Measurements from ENCODE around the gene COX4I1. TPM values are rescaled to one million over a fixed set of nuclear protein-coding genes. Genes with fewer than 3 reads are reported as not detected.

The COX4I1 gene
- total and polyA plus RNA-seq, 10 of the 15 experiments (the other 5 are each of a cell fraction or from before 2014, with no cell fraction given), result 480 to 1,889 (median 872) TPM

DNA sequence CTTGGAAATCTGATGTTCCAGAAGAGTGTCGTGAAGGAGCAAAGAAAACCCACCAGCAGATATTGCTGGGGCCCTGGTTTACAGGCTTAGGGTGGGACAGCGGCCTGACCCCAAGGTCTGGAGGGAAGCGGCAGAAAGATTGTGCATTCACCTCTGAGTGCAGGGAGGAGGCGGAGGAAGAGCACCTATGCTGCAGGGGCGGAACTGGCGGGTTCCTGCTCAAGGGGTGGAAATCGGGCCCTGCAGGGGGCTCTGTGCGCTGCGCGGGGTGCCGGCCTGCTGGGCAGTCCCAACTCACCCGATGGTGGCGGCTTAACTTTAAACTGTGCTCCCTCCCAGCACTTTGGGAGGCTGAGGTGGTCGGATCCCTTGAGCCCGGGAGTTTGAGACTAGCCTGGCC lies 47.5 kb downstream of the COX4I1 start:
- no peaks in the 10 kb centered on the region; the same call in 2 of the 3 replicates for H3K9me3 ChIP-seq (replicated peaks; ENCODE audit: control insufficient read depth, insufficient read depth, low read length)
- H3K27me3 ChIP-seq (replicated peaks in 1 of 2; ENCODE audit: control insufficient read depth in 2 of 2, insufficient read depth in 2 of 2, low read length in 1 of 2), result no peaks in the 10 kb centered on the region
- in situ Hi-C loops (cut with MboI), result no loop called here
- TF ChIP-seq TBL1XR1 (IDR thresholded peaks at IDR 0.05; ENCODE audit: low read depth, low read length) (no peak), TCF3 (IDR thresholded peaks at IDR 0.05; ENCODE audit: borderline replicate concordance, insufficient read depth, low read depth, low read length) (no peak), ZNF622 (IDR thresholded peaks at IDR 0.05) (no peak), SREBF2 (IDR thresholded peaks at IDR 0.05; ENCODE audit: low read length) (no peak), TARDBP (IDR thresholded peaks at IDR 0.05; ENCODE audit: borderline replicate concordance) (no peak)
- BruUV-seq (replicated peaks), result no TSS peak
- H3K4me2 ChIP-seq (ENCODE audit: control insufficient read depth, insufficient read depth), result no peak overlapping the region
- no peaks in the 10 kb centered on the region for H3K79me2 ChIP-seq (ENCODE audit: control insufficient read depth, insufficient read depth, low read length)
- POLR2A ChIA-PET, result no interaction called here
- WGBS (ENCODE audit: insufficient coverage, insufficient replicate concordance, low lambda C conversion rate, missing lambda C conversion rate), result 74% methylated on average over 15 of the region's 15 CpGs
- no peaks in the 10 kb centered on the region for H3K36me3 ChIP-seq (ENCODE audit: control insufficient read depth in 2 of 2, insufficient read depth in 2 of 2, low read length in 1 of 2)
- no peak for ATAC-seq
- H3K27ac ChIP-seq (ENCODE audit: control insufficient read depth, insufficient read depth), result no peak overlapping the region
- no peak overlapping the region for H2AFZ ChIP-seq (ENCODE audit: control insufficient read depth, low read depth, low read length)
- DNase-seq (ENCODE audit: low read depth, low spot score), result no peak
- RAD21 ChIA-PET (ENCODE audit: unreplicated experiment), result no interaction called here
- CTCF ChIA-PET, result no interaction called here
- no peak overlapping the region for H3K4me3 ChIP-seq
- intact Hi-C loops (cut with micrococcal nuclease; ENCODE audit: unreplicated experiment), result no loop called here
- peaks cover 7% of the 10 kb centered on the region for H3K4me1 ChIP-seq (ENCODE audit: control insufficient read depth, insufficient read depth, low read length)
- H4K20me1 ChIP-seq (ENCODE audit: control insufficient read depth, insufficient read depth), result no peaks in the 10 kb centered on the region
- SMC1A ChIA-PET (ENCODE audit: uncharacterized antibody, unreplicated experiment), result no interaction called here
- no peak for FAIRE-seq
- H3K9ac ChIP-seq (ENCODE audit: control insufficient read depth, insufficient read depth, low read length), result no peak overlapping the region

DNA sequence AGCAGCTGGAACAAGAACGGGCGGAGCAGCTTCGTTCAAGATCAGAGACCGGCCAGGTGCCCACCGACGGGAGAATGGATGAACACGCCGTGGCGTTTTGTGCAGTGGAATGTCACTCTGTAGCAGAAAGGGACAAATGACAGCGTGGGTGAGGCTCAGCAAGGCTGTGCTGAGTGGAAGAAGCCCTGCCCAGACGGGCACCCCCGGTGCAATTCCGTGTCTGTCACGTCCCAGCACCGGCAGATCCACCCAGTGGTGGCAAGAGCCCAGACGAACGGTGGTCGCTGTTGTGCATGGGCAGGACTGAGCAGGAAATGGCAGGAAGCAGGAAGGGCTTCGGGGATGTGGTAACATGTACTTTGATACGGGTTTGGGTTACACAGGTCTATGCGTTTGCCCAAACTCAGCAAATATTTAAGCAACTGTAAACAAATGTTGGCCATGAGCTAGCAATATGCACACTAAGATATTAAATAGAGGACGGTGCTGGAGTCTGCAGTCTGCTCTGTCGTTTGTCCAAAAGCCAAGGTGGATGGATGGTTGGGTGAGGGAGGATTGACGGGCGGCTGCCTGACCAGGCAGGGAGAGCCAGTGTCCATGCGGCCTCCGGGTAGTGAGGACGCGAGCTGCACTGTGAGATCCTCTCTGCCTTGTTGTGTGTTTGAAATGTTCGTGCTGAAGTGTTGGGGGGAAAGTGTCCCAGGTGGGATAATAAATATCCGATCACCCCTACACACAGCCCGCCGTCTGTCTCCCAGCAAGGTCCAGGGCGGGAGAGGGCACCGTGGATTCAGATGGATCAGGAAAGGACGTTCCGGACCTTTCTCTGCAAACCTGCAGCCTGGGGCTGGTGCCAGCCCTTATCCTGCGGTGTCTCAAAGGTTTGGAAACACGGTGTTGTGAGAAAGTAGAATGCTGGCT lies 48.4 kb downstream of the COX4I1 start:
- Histone ChIP-seq H3K27ac (ENCODE audit: control insufficient read depth, insufficient read depth) (no peak overlapping the region), H3K9me3 (replicated peaks; ENCODE audit: control insufficient read depth, insufficient read depth, low read length) (no peaks in the 10 kb centered on the region; the same call in 2 of the 3 replicates), H4K20me1 (ENCODE audit: control insufficient read depth, insufficient read depth) (no peaks in the 10 kb centered on the region), H3K27me3 (replicated peaks in 1 of 2; ENCODE audit: control insufficient read depth in 2 of 2, insufficient read depth in 2 of 2, low read length in 1 of 2) (no peaks in the 10 kb centered on the region), H3K36me3 (ENCODE audit: control insufficient read depth in 2 of 2, insufficient read depth in 2 of 2, low read length in 1 of 2) (no peaks in the 10 kb centered on the region), H3K9ac (ENCODE audit: control insufficient read depth, insufficient read depth, low read length) (no peak overlapping the region), H3K79me2 (ENCODE audit: control insufficient read depth, insufficient read depth, low read length) (no peaks in the 10 kb centered on the region), H3K4me3 (no peak overlapping the region), H3K4me2 (ENCODE audit: control insufficient read depth, insufficient read depth) (no peak overlapping the region), H2AFZ (ENCODE audit: control insufficient read depth, low read depth, low read length) (no peak overlapping the region), H3K4me1 (ENCODE audit: control insufficient read depth, insufficient read depth, low read length) (peaks cover 7% of the 10 kb centered on the region)
- intact Hi-C loops (cut with micrococcal nuclease; ENCODE audit: unreplicated experiment), result no loop called here
- FAIRE-seq (no peak), ATAC-seq (no peak), DNase-seq (ENCODE audit: low read depth, low spot score) (no peak)
- in situ Hi-C loops (cut with MboI), result no loop called here
- 58% methylated on average over 39 of the region's 39 CpGs for WGBS (ENCODE audit: insufficient coverage, insufficient replicate concordance, low lambda C conversion rate, missing lambda C conversion rate)
- no TSS peak for BruUV-seq (replicated peaks)
- POLR2A ChIA-PET, result no interaction called here
- RAD21 ChIA-PET (ENCODE audit: unreplicated experiment), result no interaction called here
- CTCF ChIA-PET, result no interaction called here
- SMC1A ChIA-PET (ENCODE audit: uncharacterized antibody, unreplicated experiment), result no interaction called here
- no peak for TF ChIP-seq BMI1 (IDR thresholded peaks at IDR 0.05; ENCODE audit: borderline replicate concordance)
- no peak for TF ChIP-seq POLR2AphosphoS2 (IDR thresholded peaks at IDR 0.05; ENCODE audit: low read depth, low read length)
- TF ChIP-seq ATF7 (IDR thresholded peaks at IDR 0.05; ENCODE audit: low read depth), result no peak
- TF ChIP-seq, protein P1, sequence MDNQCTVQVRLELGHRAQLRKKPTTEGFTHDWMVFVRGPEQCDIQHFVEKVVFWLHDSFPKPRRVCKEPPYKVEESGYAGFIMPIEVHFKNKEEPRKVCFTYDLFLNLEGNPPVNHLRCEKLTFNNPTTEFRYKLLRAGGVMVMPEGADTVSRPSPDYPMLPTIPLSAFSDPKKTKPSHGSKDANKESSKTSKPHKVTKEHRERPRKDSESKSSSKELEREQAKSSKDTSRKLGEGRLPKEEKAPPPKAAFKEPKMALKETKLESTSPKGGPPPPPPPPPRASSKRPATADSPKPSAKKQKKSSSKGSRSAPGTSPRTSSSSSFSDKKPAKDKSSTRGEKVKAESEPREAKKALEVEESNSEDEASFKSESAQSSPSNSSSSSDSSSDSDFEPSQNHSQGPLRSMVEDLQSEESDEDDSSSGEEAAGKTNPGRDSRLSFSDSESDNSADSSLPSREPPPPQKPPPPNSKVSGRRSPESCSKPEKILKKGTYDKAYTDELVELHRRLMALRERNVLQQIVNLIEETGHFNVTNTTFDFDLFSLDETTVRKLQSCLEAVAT (IDR thresholded peaks at IDR 0.05), result no peak
- no peak for TF ChIP-seq ESRRA (IDR thresholded peaks at IDR 0.05; ENCODE audit: low read length)
- TF ChIP-seq, protein P2, sequence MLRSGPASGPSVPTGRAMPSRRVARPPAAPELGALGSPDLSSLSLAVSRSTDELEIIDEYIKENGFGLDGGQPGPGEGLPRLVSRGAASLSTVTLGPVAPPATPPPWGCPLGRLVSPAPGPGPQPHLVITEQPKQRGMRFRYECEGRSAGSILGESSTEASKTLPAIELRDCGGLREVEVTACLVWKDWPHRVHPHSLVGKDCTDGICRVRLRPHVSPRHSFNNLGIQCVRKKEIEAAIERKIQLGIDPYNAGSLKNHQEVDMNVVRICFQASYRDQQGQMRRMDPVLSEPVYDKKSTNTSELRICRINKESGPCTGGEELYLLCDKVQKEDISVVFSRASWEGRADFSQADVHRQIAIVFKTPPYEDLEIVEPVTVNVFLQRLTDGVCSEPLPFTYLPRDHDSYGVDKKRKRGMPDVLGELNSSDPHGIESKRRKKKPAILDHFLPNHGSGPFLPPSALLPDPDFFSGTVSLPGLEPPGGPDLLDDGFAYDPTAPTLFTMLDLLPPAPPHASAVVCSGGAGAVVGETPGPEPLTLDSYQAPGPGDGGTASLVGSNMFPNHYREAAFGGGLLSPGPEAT (IDR thresholded peaks at IDR 0.05; ENCODE audit: low read depth), result no peak
- TF ChIP-seq NFYB (IDR thresholded peaks at IDR 0.05; ENCODE audit: insufficient read depth, low read depth, low read length), result no peak
- TF ChIP-seq MTA2 (IDR thresholded peaks at IDR 0.05; ENCODE audit: low read depth), result no peak
- TF ChIP-seq SREBF2 (IDR thresholded peaks at IDR 0.05; ENCODE audit: low read length), result no peak
- TF ChIP-seq SUPT20H (IDR thresholded peaks at IDR 0.05; ENCODE audit: borderline replicate concordance, control insufficient read depth, low read depth, low read length), result no peak
- TF ChIP-seq ZZZ3 (IDR thresholded peaks at IDR 0.05; ENCODE audit: control insufficient read depth, insufficient read length, low read depth), result no peak

All from GM12878 (cell line).